ENCODE results near the gene PLXNA4.

Gene PLXNA4

GRCh38 chr7:132464740-132465139 is 111.5 kb downstream of the PLXNA4 start:
- no peak for DNase-seq

- DNase-seq = no peak
Observed at GRCh38 chr7:132463922-132464321, 112.3 kb downstream of the PLXNA4 start.

GRCh38 chr7:132462478-132462877 is 113.8 kb downstream of the PLXNA4 start:
- no peak for DNase-seq

GRCh38 chr7:132461032-132461592 is 115.2 kb downstream of the PLXNA4 start:
- DNase-seq = no peak

GRCh38 chr7:132458729-132459128 is 117.5 kb downstream of the PLXNA4 start:
- DNase-seq = no peak

- no peak for DNase-seq
Observed at GRCh38 chr7:132457658-132458057, 118.6 kb downstream of the PLXNA4 start.

GRCh38 chr7:132456418-132456817 is 119.9 kb downstream of the PLXNA4 start:
- no peak for DNase-seq

- no peak for DNase-seq
Observed at GRCh38 chr7:132455378-132455777, 120.9 kb downstream of the PLXNA4 start.

- no peak for DNase-seq
Observed at GRCh38 chr7:132453826-132454225, 122.4 kb downstream of the PLXNA4 start.

- DNase-seq = no peak
Observed at GRCh38 chr7:132451161-132451560, 125.1 kb downstream of the PLXNA4 start.

- no peak for DNase-seq
Observed at GRCh38 chr7:132450696-132451095, 125.6 kb downstream of the PLXNA4 start.

- no peak for DNase-seq
Observed at GRCh38 chr7:132450188-132450587, 126.1 kb downstream of the PLXNA4 start.

GRCh38 chr7:132446666-132447278 is 129.5 kb downstream of the PLXNA4 start:
- no peak for DNase-seq

GRCh38 chr7:132446260-132446659 is 130.0 kb downstream of the PLXNA4 start:
- no peak for DNase-seq

- DNase-seq = no peak
Observed at GRCh38 chr7:132443761-132444520, 132.3 kb downstream of the PLXNA4 start.

- no peak for DNase-seq
Observed at GRCh38 chr7:132441935-132442334, 134.3 kb downstream of the PLXNA4 start.

- DNase-seq = no peak
Observed at GRCh38 chr7:132440151-132440550, 136.1 kb downstream of the PLXNA4 start.

- DNase-seq = no peak
Observed at GRCh38 chr7:132438926-132439325, 137.3 kb downstream of the PLXNA4 start.

- no peak for DNase-seq
Observed at GRCh38 chr7:132437730-132438129, 138.5 kb downstream of the PLXNA4 start.

- no peak for DNase-seq
Observed at GRCh38 chr7:132436121-132436520, 140.1 kb downstream of the PLXNA4 start.

- no peak for DNase-seq
Observed at GRCh38 chr7:132435016-132435990, 141.0 kb downstream of the PLXNA4 start.

- no peak for DNase-seq
Observed at GRCh38 chr7:132434041-132434440, 142.2 kb downstream of the PLXNA4 start.

GRCh38 chr7:132433301-132433700 is 143.0 kb downstream of the PLXNA4 start:
- no peak for DNase-seq
